HG03196 (cell line): Measurements from ENCODE around the gene IZUMO2.
"Not testable (repeated sequence)": the region's sequence is repeated elsewhere in the genome, so short reads cannot be mapped to it uniquely, and the experiment has no call there.

ENCODE experiments used
- ATAC-seq: cut with Tn5 transposase; IDR thresholded peaks from one replicate; pipeline ENCODE4 v1.9.1; 2021; ENCODE audit not compliant: unreplicated experiment

The IZUMO2 gene

DNA sequence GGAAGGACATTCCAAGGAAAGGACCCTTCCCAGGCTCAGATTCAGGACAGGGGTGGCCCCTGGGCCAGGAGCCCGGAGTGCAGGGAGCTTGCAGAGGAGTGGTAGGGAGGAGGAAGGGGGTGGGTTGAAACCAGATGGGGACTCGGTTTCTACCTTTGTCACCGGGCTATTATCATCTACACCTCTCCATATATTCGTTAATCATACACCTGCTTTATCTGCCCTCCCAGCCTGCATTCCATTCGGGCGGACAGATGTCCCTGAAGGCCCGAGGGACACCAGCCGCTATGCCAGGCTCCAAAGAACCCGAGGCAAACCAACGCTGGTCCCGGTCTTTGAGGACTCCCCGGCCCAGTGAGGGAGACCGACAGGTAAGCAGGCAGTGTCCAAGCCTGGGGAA is 24.9 kb upstream of the IZUMO2 start:
- no peak for ATAC-seq

DNA sequence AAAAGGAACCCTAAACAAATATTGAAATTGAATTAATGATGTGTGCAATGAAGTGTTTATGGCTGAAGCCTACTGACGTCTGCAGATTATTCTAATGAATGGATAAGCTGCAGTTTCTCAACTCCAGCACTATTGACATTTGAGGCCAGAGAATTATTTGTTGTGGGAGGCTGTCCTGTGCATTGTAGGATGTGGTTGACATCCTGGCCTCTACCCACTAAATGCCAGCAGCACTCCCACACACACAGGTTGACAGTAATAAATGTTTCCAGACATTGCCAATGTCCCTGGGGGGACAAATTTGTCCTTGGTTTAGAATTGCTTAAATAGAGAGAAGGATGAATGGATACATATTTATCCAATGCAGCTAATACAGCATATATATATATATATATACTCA is 21.1 kb upstream of the IZUMO2 start:
- ATAC-seq: no peak

DNA sequence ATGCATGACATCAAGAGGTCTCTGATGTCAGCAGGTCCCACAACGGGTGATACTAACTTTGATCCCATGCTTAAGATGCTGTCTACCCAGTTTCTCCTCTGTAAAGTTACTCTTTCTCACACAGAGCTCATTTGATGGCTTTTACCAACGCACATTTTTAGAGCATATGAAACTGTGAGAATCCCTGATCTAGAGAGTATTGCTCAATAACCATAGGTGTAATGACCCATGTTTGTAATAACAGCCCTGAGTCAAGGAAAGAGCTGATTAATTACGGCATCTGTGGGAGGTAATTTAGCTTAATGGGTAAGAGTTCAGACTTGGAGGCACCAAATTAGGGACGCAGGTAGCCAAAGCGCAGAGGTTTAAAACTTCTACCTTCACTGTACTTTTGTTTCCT is 18.0 kb upstream of the IZUMO2 start:
- ATAC-seq: no peak

DNA sequence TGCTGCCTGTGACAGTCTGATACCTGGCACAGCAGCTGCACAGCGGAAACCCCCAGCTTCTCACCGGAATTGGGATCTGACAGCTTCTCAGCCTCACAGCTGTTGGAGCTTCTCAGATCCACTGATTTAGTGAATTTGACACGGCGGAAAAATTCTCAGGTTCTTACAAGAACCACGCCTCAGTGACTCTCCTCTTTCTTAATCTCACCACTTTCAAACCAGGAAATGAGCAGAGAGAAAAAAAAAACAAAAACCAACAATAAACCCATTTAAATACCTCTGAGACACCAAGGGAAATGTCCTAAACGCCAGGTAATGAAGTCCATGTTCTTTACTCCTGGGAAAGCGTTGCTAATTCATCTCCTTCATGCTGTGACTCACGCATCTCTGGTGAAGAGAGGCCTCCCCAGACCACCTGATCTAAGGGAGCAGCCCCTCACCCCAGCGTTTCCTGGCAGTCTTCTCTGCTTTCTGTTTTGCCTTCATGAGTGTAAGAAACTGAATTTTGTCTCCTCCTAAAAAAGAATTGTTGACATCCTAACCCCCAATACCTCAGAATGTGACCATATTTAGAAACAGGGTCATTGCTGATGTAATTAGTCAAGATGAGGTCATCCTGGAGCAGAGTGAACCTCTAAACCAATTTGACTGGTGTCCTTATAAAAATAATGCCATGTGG is 15.9 kb upstream of the IZUMO2 start:
- ATAC-seq: no peak

DNA sequence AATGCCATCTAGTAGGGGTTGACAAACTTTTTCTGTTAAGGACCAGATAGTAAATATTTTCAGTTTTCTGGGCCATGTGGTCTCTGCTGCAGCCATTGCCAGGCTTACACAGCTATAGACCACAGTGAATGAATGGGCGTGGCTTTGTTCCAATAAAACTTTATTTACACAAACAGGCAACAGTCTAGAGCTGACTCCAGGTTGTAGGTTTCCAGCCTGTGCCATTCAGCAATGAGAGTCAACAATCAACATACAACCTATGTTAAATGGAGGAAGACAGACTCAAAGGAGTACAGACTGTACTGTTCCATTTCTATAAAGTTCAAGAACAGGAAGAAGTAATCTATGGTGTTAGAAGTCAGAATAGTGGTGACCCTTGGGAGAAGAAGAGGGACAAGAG is 15.2 kb upstream of the IZUMO2 start:
- ATAC-seq: no peak

DNA sequence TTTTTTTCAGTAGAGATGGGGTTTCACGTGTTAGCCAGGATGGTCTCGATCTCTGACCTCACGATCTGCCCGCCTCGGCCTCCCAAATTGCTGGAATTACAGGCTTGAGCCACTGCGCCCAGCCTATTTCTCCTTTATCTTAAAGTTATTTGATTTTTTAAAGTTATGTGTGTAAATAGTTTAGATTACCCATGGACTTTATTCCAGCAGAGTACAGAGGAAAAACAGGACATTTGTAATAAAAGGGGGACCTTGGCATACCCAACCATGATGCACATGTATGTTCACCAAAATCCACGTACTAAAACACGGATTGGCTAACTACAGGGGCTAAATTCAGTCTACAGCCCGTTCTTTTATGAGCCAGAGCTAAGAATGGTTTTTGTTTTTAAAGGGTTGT is 13.7 kb upstream of the IZUMO2 start:
- ATAC-seq: no peak

DNA sequence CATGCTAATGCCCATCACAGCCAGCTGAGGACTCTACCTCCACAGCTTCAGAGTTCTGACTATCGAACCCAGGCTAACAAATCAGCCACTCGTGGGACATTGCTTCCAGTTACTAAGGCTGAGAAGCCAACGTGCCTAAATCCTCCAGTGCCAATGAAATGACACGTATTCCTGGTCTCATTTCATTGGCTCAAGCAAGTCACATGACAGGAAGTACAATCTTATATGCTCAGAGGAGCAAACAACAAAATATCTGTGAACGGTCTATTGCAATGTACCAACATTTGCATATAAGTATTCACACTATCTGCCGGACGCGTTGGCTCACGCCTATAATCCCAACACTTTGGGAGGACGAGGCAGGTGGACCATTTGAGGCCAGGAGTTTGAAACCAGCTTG is 12.8 kb upstream of the IZUMO2 start:
- ATAC-seq: no peak

DNA sequence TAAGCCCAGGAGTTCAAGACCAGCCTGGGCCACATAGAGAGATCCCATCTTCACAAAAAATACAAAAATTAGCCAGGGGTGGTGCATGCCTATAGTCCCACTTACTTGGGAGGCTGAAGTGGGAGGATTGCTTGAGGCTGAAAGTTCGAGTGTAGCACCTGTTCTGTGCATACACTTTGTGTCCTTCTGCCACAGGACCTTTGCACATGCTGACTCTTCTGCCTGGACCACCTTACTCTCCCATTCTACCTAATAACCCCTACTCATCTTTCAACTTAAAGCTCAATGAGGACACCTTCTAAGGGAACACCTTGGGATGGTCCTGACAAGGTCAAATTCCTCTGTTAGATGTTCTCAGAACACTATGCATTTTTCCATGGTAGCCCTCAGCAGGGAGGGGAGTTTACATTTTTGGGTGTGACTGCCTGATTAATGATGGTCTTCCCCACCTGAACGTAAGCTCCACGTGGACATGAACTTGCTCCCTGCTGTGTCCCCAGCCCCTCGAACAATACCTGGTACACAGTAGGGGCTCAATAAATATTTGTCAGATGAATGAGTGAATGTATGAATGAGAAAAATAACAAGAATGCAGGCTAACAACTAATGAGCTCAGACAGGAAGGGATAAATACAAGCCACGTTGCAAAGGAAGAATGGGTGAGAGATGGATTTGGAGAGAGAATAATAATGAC is 11.2 kb upstream of the IZUMO2 start:
- no peak for ATAC-seq

DNA sequence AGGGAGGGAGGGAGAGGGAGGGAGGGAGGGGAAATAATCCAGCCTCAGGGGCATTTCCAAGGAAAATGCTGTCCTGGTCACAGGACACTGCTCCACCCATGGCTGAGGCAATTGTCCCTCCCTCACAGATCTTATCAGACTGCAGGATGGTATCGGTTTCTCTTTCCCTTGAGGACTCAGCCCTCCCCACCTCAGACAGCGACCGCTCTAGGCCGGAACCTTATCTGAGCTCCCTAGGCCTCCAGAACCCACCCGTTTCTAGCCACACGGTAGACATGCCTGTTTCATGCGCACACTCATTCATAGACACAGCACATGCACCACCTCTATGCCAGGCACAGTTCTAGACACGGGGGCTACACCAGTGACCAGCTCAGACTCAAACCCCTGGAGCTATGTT is 10.0 kb upstream of the IZUMO2 start:
- no peak for ATAC-seq

DNA sequence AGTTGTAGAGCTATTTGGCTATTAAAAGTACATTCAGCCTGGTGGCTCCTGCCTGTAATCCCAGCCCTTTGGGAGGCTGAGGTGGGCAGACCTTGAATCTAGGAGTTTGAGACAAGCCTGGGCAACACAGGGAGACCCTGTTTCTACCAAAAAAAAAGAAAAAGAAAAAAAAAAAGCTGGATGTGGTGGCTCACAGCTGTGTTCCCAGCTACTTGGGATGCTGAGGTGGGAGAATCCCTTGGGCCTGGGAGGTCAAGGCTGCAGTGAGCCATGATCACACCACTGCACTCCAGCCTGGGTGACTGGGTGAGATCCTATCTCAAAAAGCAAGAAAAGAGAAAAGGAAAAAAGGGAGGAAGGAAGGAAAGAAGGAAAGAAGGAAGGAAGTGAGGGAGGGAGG is 9.6 kb upstream of the IZUMO2 start:
- ATAC-seq: no peak

DNA sequence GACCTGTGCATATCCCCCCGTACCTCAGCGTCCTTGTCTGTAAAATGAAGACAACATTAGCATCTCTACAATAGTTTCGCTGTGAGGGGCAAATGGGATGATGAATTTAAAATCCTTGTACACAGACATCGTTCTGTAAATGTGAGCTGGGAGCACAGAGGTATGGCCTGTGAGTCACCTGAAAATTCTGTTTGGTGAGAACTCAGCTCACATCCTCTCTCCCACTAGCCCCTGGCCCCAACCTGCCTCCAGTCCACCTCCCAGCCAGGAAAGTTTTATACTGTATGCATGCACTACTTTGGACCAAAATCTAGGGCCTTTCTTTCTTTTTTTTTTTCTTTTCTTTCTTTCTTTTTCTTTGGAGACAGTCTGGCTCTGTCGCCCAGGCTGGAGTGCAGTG is 8.7 kb upstream of the IZUMO2 start:
- ATAC-seq: no peak

DNA sequence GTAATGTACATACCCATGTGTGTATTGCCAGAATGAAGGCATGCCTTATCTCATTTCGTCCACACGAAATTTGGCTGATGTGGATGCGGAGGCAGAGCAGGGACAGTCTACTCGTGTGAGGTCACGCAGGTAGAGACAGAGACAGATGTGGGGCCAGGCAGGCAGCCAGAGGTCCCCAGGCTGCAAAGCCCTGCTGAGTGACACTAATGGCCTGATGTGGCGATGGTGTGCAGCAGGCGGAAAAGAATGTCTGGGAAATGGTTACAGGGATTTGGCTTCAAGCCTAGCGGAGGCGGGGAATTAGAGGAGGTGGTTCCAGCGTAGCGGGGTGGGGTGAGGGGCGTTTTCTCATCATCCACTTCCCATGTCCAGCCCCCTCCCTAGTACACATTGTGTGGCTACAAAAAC is 4.2 kb upstream of the IZUMO2 start:
- no peak for ATAC-seq

DNA sequence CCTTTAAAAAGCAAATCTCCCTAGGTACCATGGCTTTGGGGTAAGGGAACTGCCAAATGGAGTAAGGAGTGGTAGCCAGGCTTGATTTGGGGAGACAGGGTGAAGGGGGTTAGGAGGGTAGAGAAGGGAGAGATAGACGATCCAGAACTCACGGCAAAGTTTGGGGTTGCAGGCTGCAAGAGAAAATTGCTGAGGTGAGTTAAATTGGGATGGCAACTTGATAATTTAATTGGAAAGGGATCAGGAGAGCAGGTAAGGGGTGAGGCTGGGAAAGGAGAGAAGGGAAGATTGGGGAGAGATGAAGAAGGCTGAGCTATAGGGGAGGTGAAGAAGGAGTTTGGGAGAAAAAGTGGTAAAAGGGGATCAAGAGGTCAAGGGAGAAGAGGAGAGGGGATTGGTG is 4.0 kb downstream of the IZUMO2 start:
- no peak for ATAC-seq

DNA sequence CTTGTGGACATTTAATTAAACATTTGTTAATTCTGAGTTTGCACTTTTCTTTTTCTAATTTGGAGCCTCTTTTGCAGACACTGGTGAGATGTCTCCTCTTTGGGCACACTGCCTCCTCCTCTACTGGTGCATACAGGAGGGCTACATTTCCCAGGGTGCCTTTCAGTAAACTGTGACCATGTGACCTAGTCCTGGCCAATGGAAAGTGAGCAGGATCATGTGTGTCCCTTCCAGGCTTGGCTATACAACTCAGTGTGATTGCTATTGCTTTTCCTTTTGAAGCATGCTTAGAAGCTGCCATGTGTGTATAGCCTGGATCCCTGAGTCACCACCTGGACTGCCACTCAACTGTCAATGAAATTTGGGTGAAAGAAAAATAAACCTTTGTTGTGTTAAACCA is 4.5 kb downstream of the IZUMO2 start:
- no peak for ATAC-seq

DNA sequence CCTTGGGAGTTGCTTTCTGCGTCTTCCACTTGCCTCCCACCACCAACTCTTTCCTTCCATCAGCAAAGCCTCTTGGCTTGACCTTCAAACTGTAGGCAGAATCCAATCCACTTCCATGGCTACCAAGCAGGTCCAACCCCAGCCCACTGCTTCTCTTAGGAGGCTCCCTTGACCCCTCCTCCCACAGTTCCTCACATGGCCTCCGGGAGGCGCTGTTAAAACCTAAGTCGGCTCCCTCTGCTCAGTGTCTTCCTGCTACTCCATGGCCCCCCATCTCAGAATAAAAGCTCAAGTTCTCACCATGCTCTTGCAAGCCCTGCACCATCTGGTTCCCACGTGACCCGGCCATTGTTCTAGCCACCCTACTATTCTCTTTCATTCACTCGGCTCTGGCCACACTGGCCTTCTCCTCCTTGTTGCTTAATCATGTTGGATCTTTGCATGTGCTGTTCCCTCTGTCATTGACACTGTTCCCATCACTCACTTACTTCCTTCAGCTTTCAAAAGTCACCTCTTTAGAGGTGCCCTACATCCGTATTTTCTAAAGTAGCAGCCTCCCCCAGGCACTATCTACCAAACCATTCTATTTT is 7.5 kb downstream of the IZUMO2 start:
- ATAC-seq: no peak

DNA sequence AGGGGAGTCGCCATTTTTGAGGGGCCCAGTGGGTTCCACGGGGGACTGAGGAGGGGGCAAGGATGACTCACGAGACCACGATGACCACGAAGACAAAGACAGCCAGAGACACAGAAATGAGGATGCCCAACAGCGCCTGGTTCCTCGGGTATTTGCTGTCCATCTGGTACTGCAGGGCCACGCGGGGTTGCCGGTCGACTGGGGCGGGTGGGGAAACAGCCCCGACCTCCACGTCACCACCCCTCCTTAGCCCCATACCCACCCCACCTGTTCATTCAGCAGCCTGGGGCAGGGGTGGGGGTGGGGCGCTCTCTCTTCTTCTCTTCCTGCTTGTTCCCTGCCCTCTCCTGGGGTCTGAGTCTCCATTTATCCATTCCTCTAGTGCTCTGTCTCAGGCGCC is 8.6 kb downstream of the IZUMO2 start:
- ATAC-seq: no peak

DNA sequence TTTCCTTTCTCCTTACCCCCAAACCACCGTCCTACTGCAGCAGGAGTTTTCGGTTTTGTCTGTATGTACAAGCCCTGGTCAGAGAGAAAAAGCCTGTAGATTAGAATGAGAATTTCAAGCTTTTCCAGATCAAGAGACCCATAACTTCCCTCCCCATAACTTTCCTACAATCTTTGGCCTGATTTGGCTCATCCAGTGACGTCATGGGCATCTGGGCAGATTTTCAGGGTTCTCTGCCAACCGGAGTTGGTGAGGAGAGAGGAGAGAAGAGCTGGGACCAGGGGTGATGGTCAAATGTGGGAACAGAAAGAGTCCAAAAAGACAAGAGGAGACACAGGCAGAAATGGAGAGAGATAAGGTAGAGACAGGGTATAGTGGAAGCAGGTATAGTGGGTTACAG is 10.5 kb downstream of the IZUMO2 start:
- no peak for ATAC-seq

DNA sequence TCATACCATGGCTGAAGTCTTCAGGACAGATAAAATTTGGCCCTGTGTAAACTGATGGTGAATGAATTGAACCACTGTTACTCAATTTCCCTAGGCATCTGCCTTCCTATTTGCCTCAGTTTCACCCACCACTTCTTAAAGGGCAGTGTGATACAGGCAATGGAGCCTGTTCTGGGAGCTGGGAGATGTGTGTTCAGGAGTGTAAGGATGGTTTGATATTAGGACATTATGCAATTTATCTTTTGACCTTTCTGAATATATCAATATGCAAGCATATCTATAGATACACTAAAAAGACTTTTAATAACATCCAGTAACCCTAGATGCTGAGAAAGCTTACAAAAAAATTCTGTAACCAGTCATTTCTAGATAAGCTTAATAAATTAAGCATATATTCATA is 14.6 kb downstream of the IZUMO2 start:
- ATAC-seq: no peak

DNA sequence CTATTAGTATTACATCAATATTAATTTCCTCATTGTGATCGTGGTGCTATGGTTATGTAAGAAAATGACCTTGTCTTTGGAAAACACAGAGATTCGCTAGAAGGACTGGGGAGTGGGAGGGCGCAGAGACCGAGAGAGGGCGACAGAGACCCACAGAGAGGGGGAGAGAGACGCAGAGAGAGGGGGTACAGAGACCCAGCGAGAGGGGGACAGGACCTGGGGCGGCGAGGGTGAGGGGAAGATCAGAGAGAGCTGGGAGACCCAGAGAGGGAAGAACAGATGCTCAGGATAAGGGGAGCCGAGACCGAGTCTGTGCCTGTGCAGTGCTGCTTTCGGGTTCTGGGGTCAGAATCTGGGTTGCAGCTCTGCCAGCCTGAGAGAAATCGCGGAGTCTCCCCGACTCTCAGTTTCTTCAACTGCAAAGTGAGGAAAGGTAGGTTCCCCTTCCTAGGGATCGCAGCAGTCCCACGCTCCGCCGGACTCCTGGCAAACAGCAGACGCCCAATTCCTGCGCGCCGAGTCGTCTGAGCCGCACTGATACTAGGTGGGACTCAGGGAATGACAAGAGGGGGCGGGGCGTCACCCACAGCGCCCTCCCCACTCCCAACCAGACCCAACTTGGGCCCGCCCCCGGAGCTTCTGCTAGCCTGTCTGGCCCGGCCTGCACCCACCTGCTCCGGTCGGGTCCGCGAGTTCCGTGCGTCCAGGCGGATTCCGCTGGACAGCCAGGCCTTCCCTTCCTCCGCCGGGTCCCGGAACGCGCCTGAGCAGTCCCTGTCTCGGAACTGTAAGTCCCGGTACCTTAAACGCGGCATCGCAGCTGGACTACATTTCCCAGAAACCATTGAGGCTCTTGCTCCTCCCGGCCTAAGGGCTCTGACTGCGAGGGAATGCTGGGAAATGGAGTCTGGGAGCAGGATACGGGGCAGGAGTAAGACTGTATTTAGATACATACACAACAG is 15.3 kb downstream of the IZUMO2 start:
- ATAC-seq: no peak

DNA sequence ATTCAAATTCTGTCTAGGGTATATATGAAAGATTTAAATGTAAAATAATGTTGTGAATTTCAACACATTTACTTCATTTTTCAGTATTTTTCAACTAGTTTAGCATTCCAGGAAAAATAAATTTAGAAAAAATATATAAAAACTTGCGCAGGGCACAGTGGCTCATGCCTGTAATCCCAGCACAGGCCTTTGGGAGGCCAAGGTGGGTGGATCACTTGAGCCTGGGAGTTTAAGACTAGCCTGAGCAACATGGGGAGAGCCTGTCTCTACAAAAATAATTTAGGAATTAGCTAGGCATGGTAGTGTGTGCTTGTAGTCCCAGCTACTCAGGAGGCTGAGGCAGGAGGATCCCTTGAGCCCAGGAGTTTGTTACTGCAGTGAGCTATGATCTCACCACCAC is 21.2 kb downstream of the IZUMO2 start:
- ATAC-seq: not testable (repeated sequence)

DNA sequence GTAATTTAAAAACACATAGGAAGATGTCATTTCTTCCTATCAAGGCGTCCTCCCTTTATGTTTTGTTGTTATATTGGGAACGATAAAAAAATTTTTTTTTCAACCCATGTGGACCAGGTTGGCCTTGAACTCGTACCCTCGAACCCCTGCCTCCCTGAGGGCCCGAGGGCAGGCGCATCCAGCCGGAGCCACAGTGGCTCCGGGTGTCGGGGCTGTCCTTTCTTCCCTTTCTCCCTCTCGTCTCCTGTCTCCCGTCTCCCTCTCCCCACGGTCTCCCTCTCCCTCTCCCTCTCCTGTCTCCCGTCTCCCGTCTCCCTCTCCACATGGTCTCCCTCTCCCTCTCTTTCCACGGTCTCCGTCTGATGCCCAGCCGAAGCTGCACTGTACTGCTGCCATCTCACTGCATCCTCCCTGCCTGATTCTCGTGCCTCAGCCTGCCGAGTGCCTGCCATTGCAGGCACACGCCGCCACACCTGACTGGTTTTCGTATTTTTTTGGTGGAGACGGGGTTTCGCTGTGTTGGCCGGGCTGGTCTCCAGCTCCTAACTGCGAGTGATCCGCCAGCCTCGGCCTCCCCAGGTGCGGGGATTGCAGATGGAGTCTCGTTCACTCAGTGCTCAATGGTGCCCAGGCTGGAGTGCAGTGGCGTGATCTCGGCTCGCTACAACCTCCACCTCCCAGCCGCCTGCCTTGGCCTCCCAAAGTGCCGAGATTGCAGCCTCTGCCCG is 22.8 kb downstream of the IZUMO2 start:
- ATAC-seq: not testable (repeated sequence)
